Stimulated activated CD8-positive, alpha-beta memory T cell treated with anti-CD3 and anti-CD28 coated beads, Interleukin-4, amount 100 ng/mL, for 4 hours (primary cell): Measurements from ENCODE around the gene GPRIN3.
"Not testable (repeated sequence)": the region's sequence is repeated elsewhere in the genome, so short reads cannot be mapped to it uniquely, and the experiment has no call there.

Experiments
- DNase-seq, 2 donors: peaks; one replicate each; pipeline ENCODE4 v3.0.0-alpha.2; 2020; ENCODE audit warnings: low read depth in 2 of 2, low spot score in 1 of 2

The GPRIN3 gene

DNA sequence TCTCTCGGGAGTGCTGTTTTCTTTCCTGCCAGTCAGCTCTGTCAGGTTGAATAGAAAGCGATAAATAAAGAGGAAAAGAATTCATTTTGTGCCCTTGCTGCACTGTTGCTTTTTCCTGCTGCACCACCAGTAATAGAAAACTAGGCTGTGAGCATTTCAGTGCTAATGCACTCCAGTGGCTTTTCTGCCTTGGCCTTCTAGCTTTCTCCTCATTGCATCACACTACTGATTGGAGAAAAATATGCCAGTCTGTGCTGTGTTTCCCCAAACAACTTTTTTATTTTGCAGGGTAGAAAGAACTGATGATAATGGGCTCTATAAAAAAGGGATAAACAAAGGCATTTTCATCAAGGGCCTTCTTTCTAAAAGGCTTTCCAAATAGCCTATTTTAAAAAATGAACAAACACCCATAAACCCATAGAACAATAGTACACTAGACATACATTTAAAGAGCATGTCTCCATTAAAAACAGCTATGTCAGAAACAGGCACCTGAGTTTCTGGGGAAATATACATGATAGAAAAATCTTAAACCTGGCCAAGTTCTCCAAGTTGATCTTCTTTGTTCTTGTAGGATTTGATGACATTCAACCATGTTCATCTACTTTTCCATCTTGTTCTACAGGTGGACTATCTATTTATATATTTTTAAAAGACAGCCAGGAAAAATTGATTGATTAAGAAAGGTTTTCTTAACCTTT, 86.3 kb downstream of the GPRIN3 start:
- no peak for DNase-seq

DNA sequence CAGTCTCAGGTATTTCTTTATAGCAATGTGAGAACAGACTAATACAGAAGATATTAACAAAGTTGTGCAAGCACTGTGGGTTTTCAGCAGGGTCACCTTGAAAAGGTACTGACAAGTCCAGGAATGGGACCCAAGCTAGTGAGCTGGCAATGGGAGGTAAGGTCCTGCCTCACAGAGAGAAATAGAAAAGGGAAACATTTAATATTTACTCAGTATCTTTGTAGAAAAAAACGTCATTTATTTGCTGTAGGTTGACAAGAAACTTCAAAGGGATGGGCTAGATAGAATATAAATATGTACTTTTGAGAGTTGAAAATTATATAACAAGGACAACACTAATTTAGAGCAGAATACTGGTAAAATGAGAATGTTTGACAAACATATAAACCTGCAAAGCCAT, 89.0 kb downstream of the GPRIN3 start:
- no peak for DNase-seq

DNA sequence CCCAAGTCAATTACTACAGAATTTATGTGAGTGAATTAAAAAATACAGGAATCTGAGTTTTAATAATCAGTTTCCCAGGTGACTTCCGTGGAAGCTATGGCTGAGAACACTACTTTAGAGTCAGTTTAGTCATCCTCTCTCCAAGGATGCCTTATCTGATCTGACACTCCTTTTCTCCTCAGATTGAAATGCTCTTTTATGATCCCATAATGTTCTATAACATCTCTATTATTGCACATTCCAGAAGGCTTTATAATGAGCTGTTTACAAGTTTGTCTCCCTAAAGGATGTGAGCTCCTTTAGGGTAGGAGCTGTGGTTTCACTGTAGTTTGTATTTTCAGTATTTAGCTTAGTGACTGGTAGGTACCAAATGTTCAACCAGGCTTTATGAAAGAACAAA, 90.0 kb downstream of the GPRIN3 start:
- DNase-seq: no peak

DNA sequence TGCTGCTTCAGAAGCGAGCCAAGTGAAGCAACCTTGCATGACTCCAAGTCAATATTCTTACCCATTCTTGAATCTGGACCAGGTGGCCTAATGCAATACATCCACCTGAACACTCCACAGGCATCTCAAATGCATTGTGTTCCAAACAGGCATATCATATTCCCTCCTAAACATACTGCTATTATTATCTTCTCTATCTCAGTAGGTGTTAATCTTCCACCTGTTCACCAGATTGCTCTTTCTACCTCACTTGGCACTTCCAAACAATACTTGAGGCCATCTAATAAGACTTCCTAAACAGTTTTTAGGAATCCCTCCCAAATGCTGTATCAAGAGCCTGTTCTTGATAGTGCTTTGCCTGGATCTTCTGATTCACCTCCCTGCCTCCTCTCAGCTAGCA, 90.7 kb downstream of the GPRIN3 start:
- no peak for DNase-seq

DNA sequence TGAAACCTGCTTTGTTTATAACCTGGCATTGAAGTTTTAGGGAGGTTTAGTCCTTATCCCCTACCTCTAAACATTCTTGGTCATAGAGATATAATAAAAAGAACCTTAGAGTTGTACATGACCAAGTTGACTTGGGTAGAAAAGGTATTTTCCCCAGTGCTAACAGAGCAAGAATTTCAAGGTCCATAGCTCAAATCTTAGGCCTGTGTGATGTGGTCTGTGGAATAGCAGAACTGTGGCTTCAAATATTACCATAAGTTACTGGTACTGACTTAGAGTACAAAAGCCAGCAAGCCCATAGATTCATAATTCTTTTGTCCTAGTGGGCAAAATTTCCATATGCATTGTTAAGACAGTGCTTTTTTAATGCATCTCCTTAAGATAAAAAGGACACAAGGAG, 91.2 kb downstream of the GPRIN3 start:
- DNase-seq: no peak

DNA sequence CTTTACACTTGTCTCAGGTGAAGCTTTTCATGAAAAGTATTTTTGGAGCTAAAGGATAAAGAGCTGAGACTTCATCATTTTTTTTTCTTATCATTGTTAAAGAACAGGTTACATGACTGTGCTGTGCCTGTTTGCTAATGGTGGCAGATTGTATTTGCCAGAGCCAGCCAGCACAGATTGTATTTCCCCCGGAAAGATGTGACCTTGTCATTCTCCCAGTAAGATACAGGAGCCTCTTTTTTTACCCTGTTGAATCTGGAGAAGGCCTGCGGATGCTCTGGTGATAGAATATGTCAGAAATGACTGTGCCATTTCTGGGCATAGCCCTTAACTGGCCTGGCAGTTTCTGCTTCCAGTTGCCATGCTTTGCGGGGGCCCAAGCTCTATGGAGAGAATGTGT, 91.9 kb downstream of the GPRIN3 start:
- no peak for DNase-seq

DNA sequence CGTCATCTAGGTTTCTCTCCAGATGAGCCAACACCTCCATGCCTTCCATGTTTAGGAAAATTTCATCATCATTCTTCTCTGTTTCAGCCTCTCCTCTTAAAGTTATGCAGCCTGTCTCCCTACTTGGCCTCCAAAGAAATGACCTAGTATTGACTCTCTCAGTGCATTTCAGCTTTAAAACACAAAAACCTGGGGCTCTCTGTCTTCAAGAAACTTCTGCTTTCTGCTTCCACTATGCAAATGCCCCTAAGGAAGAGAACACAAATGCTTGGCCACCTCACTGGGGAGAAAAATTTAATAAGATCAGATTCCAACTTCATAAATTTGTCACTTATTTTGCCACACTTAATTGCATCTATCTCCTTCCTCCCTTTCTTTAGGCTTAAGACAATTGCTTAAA, 93.3 kb downstream of the GPRIN3 start:
- no peak for DNase-seq

DNA sequence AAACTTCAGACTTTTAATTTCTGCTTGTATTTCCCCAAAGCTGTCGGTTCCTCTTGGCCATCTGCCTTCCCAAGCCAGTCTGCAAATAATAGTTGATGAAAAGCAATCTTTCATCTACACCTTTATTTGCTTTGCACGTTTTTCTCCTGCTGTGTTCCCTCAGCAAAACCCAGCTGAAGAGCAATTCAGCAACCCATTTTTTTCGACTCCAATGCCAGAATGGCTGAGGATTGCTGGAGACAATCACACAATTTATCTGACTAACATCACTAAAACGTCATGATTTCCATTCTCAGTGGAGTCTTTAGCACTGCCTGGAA, 94.3 kb downstream of the GPRIN3 start:
- no peak for DNase-seq

DNA sequence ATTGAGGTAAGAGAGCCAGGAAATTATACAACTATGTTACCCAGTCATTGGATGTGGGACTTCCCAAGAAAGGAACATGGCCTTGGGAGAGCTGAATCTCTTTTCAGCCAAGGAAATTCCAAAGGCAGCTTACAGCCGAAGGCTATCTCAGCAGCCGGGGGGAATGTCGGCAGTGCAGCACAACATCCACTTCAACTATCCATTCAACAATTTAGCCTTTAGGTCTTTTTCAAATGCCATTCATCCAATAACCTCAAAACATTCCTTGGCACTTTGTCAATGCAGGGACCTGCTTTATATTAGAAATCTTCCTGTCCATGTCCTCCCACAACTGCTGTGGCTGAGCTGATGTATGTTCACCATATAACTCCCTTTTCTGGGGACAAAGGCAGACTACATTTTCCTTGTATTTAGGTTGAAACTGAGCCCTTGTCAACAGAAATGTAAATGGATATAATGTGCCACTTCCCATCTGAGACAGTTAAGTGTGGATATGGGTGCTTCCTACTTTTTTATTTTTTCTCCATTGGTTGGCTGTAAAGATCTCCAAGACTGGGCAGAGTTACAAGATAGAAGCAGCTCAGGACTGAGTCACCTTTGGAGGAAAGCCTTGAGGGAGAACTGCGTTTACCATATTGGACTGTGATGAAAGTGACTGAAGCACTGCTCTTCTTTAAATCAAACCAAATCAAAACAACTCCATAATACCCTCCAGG, 94.8 kb downstream of the GPRIN3 start:
- DNase-seq: no peak

DNA sequence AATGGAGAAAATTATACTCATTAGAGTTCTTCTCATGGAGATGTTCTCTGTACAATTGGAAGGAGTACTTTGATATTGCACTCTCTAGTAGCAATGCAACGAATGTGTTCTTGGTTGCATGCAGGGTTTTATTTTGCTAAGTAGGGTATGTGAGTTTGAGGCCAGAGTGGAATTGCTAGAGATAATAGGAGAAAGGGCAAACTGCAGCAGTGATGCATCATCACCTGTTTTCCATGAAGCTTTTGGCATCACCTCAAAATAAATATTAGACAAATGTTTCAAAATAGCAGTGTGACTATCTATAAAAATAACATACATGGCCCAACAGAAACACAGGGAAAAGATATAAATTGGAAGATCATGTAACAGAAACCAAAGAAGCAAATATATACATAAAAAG, 103.0 kb downstream of the GPRIN3 start:
- DNase-seq: no peak

DNA sequence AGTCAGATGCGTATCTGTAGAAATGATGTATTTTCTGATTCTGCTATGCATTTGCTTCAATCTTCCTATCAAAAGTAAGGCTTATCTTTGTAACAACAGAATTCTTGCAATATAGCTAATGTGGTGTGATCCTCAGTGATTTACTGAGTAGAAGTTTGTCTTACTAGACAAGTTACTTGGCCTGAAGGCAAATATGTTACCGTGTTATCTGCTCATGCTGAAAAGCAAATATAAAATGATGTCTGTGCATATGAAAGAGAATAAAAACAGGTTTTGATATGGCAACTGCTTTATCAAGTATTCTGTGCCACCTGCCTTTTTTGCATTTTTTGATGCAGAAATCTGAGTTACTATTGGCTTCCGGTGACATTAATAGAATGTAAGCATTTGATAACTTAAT, 103.7 kb downstream of the GPRIN3 start:
- no peak for DNase-seq

DNA sequence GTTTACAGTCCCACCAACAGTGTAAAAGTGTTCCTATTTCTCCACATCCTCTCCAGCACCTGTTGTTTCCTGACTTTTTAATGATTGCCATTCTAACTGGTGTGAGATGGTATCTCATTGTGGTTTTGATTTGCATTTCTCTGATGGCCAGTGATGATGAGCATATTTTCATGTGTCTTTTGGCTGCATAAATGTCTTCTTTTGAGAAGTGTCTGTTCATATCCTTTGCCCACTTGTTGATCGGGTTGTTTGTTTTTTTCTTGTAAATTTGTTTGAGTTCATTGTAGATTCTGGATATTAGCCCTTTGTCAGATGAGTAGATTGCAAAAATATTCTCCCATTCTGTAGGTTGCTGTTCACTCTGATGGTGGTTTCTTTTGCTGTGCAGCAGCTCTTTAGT, 108.2 kb downstream of the GPRIN3 start:
- DNase-seq: not testable (repeated sequence)

DNA sequence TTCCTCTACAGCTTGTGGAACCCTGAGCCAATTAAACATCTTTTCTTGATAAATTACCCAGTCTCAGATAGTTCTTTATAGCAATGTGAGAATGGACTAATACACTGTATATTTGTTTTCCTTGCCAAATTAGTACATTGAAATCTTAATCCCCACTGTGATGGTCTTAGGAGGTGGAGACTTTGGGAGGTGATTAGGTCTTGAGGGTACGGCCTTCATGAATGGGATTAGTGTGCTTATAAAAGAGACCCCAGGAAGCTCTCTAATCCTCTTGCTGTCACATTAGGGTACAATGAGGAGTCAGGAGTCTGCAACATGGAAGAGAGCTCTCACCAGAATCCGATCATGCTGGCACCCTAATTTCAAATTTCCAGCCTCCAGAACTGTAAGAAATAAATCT, 109.7 kb downstream of the GPRIN3 start:
- no peak for DNase-seq

DNA sequence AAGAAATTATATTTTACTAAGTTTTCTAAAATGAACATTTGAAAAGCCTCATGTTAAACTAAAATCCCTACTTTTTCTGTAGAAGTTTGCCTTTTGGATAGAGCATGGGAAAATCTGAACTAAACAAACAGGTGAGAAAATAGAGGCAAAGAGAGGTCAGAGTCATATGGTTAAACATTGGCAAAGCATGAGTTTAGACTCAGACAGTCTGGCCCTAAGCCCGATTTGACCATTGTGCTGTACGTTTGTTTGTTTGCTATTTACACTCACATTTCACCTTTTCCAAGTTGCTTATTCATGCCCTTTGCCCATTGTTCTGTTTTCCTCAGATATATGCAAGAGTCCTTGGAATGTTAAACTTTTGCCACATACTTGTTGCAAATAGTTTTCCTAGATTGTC, 110.9 kb downstream of the GPRIN3 start:
- DNase-seq: no peak

DNA sequence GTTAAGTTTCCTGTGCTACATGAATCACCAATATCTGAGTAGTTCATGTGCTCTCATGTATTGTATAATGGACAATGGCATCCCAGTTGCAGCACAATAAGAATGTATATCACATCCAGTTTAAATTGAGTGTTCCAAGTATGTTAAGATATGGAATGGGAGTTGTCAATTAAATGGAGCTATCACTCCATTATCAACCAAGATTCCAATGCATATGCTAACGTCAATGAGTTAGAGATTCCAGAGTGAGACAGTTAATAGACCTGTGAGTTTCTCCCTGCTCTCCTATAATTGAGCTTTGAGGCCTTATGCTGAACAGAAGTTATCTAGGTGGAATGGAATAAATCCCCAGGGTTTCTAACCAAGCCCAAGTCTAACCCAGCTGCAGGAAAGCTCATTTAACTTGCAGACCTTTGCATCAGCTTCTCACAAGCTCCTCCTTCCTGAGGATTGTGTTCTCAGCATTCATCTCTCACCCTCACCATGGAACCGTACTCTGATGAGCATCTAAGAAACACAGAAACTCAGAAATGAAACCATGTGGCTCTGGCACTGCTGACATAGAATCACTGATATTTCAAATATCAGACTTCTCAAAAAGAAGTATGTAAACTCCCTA, 111.4 kb downstream of the GPRIN3 start:
- DNase-seq: no peak

DNA sequence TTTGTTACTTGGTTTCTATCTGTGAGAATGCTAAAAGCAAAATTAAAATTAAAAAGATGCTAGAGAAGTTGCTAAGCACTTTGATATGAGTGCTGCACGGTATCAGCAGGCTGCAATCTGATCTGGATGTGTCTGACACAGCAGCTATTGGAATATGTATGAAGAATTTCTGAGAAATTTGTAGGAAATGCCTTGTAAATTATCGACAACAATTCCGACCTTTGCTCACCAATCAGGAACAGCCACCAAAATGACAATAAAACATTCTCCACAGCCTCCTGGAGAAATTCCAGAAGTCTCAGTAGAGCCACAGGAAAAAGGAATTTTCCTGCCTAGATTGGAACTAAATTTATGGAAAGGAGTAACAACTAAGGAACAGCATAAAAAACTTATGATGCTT, 113.8 kb downstream of the GPRIN3 start:
- DNase-seq: no peak
